22Rv1 (cell line): ENCODE results near the gene CDKN2AIP.

Source experiments
- H3K27ac ChIP-seq: fragments of 450-650 bp; 2 replicates; pipeline ENCODE4 v1.5.1; 2017
- CTCF ChIP-seq: fragments of 450-650 bp; IDR thresholded peaks from 2 replicates; pipeline ENCODE4 v1.5.1; 2017; ENCODE audit warnings: mild to moderate bottlenecking
- ZFX ChIP-seq: fragments of 450-650 bp; IDR thresholded peaks from 2 replicates; pipeline ENCODE4 v1.6.1; 2017; ENCODE audit warnings: antibody characterized with exemption, borderline replicate concordance

The CDKN2AIP gene

DNA sequence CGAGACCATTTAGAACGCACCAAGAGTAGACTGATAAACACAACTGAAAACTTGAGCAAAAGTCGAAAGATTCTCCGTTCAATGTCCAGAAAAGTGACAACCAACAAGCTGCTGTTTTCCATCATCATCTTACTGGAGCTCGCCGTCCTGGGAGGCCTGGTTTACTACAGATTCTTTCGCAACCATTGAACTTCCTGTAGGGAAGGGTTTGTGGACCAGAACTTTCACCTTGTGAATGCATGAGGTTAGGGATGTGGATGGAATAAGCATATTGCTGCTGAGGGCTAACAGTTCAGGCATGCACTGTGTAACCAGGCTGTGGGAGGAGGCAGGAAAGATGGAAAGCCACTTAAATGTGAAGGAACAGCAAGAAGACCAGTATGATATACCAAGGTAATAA lies 39.6 kb downstream of the CDKN2AIP start:
- no peak overlapping the region for H3K27ac ChIP-seq
- no peak for TF ChIP-seq CTCF
- TF ChIP-seq ZFX: no peak

- TF ChIP-seq ZFX: no peak
- TF ChIP-seq CTCF: no peak
- H3K27ac ChIP-seq: no peak overlapping the region
These were observed 41.1 kb downstream of the CDKN2AIP start for GRCh38 chr4:183485411-183486160.

- TF ChIP-seq ZFX (no peak), CTCF (no peak)
- H3K27ac ChIP-seq: no peak overlapping the region
These were observed 48.4 kb downstream of the CDKN2AIP start for GRCh38 chr4:183492791-183493222.

GRCh38 chr4:183493246-183493645 lies 48.8 kb downstream of the CDKN2AIP start:
- H3K27ac ChIP-seq: no peak overlapping the region
- TF ChIP-seq CTCF (no peak), ZFX (no peak)

GRCh38 chr4:183495184-183495583 lies 50.7 kb downstream of the CDKN2AIP start:
- TF ChIP-seq ZFX (no peak), CTCF (no peak)
- H3K27ac ChIP-seq: no peak overlapping the region
